Measurements from ENCODE around the gene CLASP1. TPM values are rescaled to one million over a fixed set of nuclear protein-coding genes. Genes with fewer than 3 reads are reported as not detected.
"Not testable (repeated sequence)": the region's sequence is repeated elsewhere in the genome, so short reads cannot be mapped to it uniquely, and the experiment has no call there.

CLASP1 gene
- total RNA-seq, 4 donors from 2014 or later, result 28.9 to 58.0 (median 41.9) TPM

GRCh38 chr2:121483021-121483420 lies 166.2 kb downstream of the CLASP1 start:
- intact Hi-C loops (cut with DNase I), result no loop called here
- peaks cover 0 to 47% (median 14%) of the 10 kb centered on the region in 3 donors for H3K4me1 ChIP-seq
- 83 to 90% methylated on average over 1 of the region's 1 CpG for WGBS, 2 donors
- TF ChIP-seq CTCF (IDR thresholded peaks at IDR 0.05) (no peak), POLR2A (IDR thresholded peaks at IDR 0.05) (no peak)
- no peak overlapping the region for H3K4me3 ChIP-seq
- no peaks in the 10 kb centered on the region for H3K27me3 ChIP-seq
- DNase-seq, result no peak
- peaks cover 0 to 24% (median 0%) of the 10 kb centered on the region in 3 donors for H3K36me3 ChIP-seq
- no peaks in the 10 kb centered on the region for H3K9me3 ChIP-seq
- no peak overlapping the region for H3K27ac ChIP-seq

GRCh38 chr2:121480826-121481225 lies 168.4 kb downstream of the CLASP1 start:
- TF ChIP-seq POLR2A (IDR thresholded peaks at IDR 0.05), result no peak
- no peak for TF ChIP-seq CTCF (IDR thresholded peaks at IDR 0.05)
- H3K36me3 ChIP-seq, result peaks cover 0 to 24% (median 0%) of the 10 kb centered on the region in 3 donors
- DNase-seq, result no peak
- H3K27ac ChIP-seq, result no peak overlapping the region
- no peaks in the 10 kb centered on the region for H3K27me3 ChIP-seq
- H3K4me1 ChIP-seq, result peaks cover 4 to 55% (median 19%) of the 10 kb centered on the region in 3 donors
- no peaks in the 10 kb centered on the region for H3K9me3 ChIP-seq
- intact Hi-C loops (cut with DNase I), result no loop called here
- H3K4me3 ChIP-seq, result no peak overlapping the region
- WGBS, 2 donors, result 24 to 31% methylated on average over 5 of the region's 5 CpGs

GRCh38 chr2:121479882-121480522 lies 169.3 kb downstream of the CLASP1 start:
- Histone ChIP-seq H3K4me1 (peaks cover 5 to 50% (median 19%) of the 10 kb centered on the region in 3 donors), H3K4me3 (no peak overlapping the region), H3K27me3 (no peaks in the 10 kb centered on the region), H3K9me3 (no peaks in the 10 kb centered on the region), H3K36me3 (peaks cover 0 to 24% (median 0%) of the 10 kb centered on the region in 3 donors), H3K27ac (no peak overlapping the region)
- DNase-seq, result no peak
- intact Hi-C loops (cut with DNase I), result no loop called here
- WGBS, 2 donors, result 40 to 50% methylated on average over 8 of the region's 8 CpGs
- TF ChIP-seq POLR2A (IDR thresholded peaks at IDR 0.05) (no peak), CTCF (IDR thresholded peaks at IDR 0.05) (peak in 1 of 6 experiments; percentile 15)

GRCh38 chr2:121478996-121479745 lies 170.1 kb downstream of the CLASP1 start:
- WGBS, 2 donors, result 80 to 81% methylated on average over 6 of the region's 6 CpGs
- Histone ChIP-seq H3K9me3 (no peaks in the 10 kb centered on the region), H3K27ac (no peak overlapping the region), H3K4me3 (no peak overlapping the region), H3K36me3 (peaks cover 0 to 20% (median 0%) of the 10 kb centered on the region in 3 donors), H3K27me3 (no peaks in the 10 kb centered on the region), H3K4me1 (peaks cover 5 to 41% (median 19%) of the 10 kb centered on the region in 3 donors)
- TF ChIP-seq CTCF (IDR thresholded peaks at IDR 0.05) (no peak), POLR2A (IDR thresholded peaks at IDR 0.05) (no peak)
- intact Hi-C loops (cut with DNase I), result no loop called here
- DNase-seq, result no peak

GRCh38 chr2:121478358-121478995 lies 170.8 kb downstream of the CLASP1 start:
- Histone ChIP-seq H3K4me1 (peaks cover 5 to 41% (median 19%) of the 10 kb centered on the region in 3 donors), H3K36me3 (peaks cover 0 to 17% (median 0%) of the 10 kb centered on the region in 3 donors)
- H3K9me3 ChIP-seq; DNase-seq; H3K27me3 ChIP-seq; intact Hi-C loops (cut with DNase I); H3K27ac ChIP-seq; H3K4me3 ChIP-seq: not testable (repeated sequence)
- WGBS, 2 donors, result 92 to 100% methylated on average over 3 to 7 of the region's 7 CpGs
